Mesothelial cell of epicardium (in vitro differentiated cells): ENCODE data around the gene LINC01488. TPM values are rescaled to one million over a fixed set of nuclear protein-coding genes. Genes with fewer than 3 reads are reported as not detected.

Experiments
- DNase-seq, 2 experiments: peaks; one replicate each; pipeline ENCODE4 v3.0.0; 2021; ENCODE audit warnings: low spot score in 2 of 2; ENCODE audit not compliant: unreplicated experiment in 2 of 2
- H3K27ac Mint-ChIP-seq: 2 replicates; pipeline ENCODE4 v1.8.0; 2021; ENCODE audit warnings: mixed read lengths
- H3K27me3 Mint-ChIP-seq: 2 replicates; pipeline ENCODE4 v1.8.0; 2021; ENCODE audit warnings: low read depth, mixed read lengths
- H3K36me3 Mint-ChIP-seq: 2 replicates; pipeline ENCODE4 v1.8.0; 2021; ENCODE audit warnings: mixed read lengths
- H3K4me1 Mint-ChIP-seq: 2 replicates; pipeline ENCODE4 v1.8.0; 2021; ENCODE audit warnings: mixed read lengths
- H3K4me3 Mint-ChIP-seq: 2 replicates; pipeline ENCODE4 v1.8.0; 2021; ENCODE audit warnings: mild to moderate bottlenecking, moderate library complexity, mixed read lengths
- H3K9me3 Mint-ChIP-seq: 2 replicates; pipeline ENCODE4 v1.8.0; 2021; ENCODE audit warnings: mixed read lengths
- CTCF ChIP-seq: fragments of 200-600 bp; sonication (generic); IDR thresholded peaks from one replicate; pipeline ENCODE4 v1.5.0; 2021; ENCODE audit warnings: antibody characterized with exemption; ENCODE audit not compliant: unreplicated experiment
- total RNA-seq: library from RNA; stranded (reverse); gene quantifications from 3 replicates; pipeline ENCODE4 v1.2.1, GENCODE V29; 2021

The LINC01488 gene
- total RNA-seq, 1 donor from 2014 or later = not detected

DNA sequence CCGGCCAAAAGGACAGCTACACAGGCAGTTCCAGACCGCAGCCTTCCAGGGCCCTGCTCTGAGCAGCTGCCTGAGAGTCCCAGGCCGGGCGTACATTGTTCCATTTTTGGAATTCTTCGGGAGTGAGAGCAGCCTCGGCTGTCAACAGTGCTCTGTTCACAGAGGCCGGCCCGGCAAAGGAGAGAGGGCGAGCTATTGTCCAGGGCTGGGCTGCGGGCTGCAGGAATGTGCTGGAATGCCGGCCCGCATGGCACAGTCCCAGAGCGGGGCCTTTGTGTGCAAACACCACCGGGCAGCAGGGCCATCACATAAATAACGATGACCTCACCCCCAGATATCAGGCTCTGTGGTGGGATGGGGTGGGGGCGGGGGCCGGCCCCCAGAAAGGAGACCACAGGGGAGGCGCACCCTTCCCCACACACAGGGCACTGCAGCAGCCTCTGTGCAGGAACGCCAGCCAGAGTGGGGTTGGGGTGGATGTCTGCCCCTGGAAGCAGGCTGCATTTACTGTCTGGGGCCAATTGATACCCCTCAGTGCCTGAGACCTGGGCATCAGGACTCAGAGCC lies 15.8 kb downstream of the LINC01488 start:
- no peaks in the 10 kb centered on the region for H3K9me3 Mint-ChIP-seq
- peak overlapping the region; percentile 17 for H3K4me3 Mint-ChIP-seq
- H3K4me1 Mint-ChIP-seq = peaks cover 9% of the 10 kb centered on the region
- peak overlapping the region; percentile 91 for H3K27ac Mint-ChIP-seq
- TF ChIP-seq CTCF = no peak
- no peaks in the 10 kb centered on the region for H3K27me3 Mint-ChIP-seq
- no peaks in the 10 kb centered on the region for H3K36me3 Mint-ChIP-seq
- peak; percentile 60 to 78 for DNase-seq

- Mint-ChIP-seq H3K27me3 (no peaks in the 10 kb centered on the region), H3K4me3 (no peak overlapping the region), H3K4me1 (peaks cover 9% of the 10 kb centered on the region)
These were observed 17.2 kb downstream of the LINC01488 start for GRCh38 chr11:69498614-69499175.

DNA sequence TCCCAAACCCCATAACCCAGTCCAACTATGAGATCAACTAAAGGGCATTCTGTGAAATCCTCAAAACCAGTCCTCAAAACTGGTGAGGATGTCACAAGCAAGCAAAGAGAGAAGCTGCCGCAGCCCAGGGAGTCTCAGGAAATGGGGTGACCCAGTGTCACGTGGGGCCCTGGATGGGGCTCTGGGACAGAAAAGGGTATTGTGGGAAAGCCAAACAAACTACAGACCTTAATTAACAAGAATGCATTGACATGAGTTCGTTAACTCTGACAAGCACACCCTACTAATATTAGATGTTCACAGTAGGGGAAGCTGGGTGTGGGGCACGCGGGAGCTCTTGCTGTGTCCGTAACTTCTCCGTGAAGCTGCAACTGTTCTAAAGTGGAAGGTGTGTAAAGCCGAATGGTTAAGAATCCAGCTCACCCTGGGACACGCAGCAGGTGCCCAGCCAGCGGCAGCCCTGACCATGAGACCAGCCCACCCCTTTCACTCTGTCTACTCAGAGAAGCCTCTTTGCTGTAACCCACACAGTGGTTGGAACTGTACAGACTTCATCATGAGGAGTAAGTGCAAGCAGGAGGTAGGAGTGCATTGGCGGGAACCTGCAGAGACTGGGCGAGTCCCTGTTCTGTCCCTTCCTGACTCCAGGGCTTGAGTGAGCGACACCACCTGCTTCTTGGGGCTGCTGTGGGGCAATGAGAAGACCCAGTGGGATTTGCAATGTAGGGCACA lies 17.9 kb downstream of the LINC01488 start:
- Mint-ChIP-seq H3K27me3 (no peaks in the 10 kb centered on the region), H3K27ac (no peak overlapping the region), H3K36me3 (no peaks in the 10 kb centered on the region), H3K4me3 (no peak overlapping the region), H3K9me3 (no peaks in the 10 kb centered on the region), H3K4me1 (peaks cover 9% of the 10 kb centered on the region)
- TF ChIP-seq CTCF = no peak
- DNase-seq = peak in 1 of 2 experiments; percentile 8

More at GRCh38 chr11:69498614-69499175, 17.2 kb downstream of the LINC01488 start:
- Mint-ChIP-seq H3K27ac (no peak overlapping the region), H3K9me3 (no peaks in the 10 kb centered on the region), H3K36me3 (no peaks in the 10 kb centered on the region)
- peak in 1 of 2 experiments; percentile 5 for DNase-seq
- TF ChIP-seq CTCF = no peak

DNA sequence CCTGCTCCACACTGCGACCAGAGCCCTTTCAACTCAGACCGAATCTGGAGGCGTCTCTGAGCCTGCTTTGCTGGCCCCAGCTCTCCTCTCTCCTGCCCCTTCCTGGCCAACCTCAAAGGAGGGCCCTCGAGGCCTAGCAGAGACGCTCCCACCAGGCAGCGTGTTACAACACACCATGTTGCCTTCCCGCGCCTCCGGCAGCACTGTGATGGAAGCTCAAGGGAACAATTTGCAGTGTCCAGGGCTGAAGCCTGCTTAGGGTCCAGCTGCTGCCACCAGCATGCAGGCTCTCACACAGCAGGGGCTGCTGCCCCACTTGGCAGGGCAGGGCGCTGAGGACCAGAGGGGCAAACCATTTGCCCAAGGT lies 18.4 kb downstream of the LINC01488 start:
- Mint-ChIP-seq H3K27ac (no peak overlapping the region), H3K4me3 (no peak overlapping the region), H3K4me1 (peaks cover 9% of the 10 kb centered on the region), H3K27me3 (no peaks in the 10 kb centered on the region), H3K9me3 (no peaks in the 10 kb centered on the region), H3K36me3 (no peaks in the 10 kb centered on the region)
- TF ChIP-seq CTCF = no peak
- DNase-seq = peak in 1 of 2 experiments; percentile 16

DNA sequence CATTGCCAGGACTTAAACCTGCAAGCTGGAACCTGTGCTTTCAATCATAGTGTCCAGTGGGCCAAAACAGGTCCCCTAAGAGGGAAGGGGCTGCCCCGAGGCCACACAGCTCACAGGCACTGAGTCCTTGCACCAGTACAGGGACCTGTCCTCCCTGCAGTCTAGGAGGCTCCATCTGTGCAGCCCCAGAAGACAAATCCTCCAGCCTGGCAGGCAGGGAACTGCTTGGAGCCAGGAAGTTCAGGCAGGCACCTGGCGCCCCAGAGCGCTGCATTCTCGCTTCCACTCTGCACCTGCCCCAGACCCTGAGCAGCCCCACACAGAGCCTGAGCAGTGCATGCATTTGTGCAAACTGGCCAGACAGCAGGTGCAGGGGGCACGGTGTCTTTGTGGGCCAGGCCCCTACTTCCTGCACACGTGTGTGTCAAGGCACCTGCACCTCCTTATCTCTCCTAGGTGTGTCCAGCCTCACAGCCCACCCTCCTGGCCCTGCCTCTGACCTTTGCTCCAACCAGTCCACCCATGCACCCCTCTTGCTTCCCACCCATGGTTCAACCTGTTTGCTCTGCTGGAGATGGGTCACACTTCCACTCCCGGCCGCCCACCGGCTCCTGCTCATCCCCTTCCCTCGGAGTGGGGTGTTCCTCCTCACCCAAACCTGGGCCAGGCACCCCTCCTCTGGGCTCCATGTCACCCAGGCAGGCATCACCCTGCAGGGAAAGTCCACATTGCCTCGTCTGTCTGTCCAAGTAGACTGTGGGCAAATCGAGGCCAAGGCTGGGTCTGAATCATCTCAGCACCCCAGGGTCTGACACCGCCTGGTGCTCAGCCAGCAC lies 19.0 kb downstream of the LINC01488 start:
- peak in 1 of 2 experiments; percentile 13 for DNase-seq
- Mint-ChIP-seq H3K27me3 (no peaks in the 10 kb centered on the region), H3K4me1 (peaks cover 9% of the 10 kb centered on the region), H3K9me3 (no peaks in the 10 kb centered on the region), H3K4me3 (no peak overlapping the region), H3K27ac (no peak overlapping the region), H3K36me3 (no peaks in the 10 kb centered on the region)
- TF ChIP-seq CTCF = no peak
